ENCODE data around the gene SLC41A3.
"Not testable (repeated sequence)": the region's sequence is repeated elsewhere in the genome, so short reads cannot be mapped to it uniquely, and the experiment has no call there.

The SLC41A3 gene

GRCh38 chr3:125960456-125961288, 123.3 kb downstream of the SLC41A3 start:
- no peak for TF ChIP-seq CTCF (conservative IDR thresholded peaks at IDR 0.05; ENCODE audit: control insufficient read depth, insufficient read depth, low read depth, low read length)
- no peak overlapping the region for H3K4me3 ChIP-seq (ENCODE audit: control insufficient read depth, low read depth, low read length)
- DNase-seq (ENCODE audit: low read depth), result no peak

GRCh38 chr3:125960066-125960424, 123.9 kb downstream of the SLC41A3 start:
- DNase-seq (ENCODE audit: low read depth), result no peak
- no peak for TF ChIP-seq CTCF (conservative IDR thresholded peaks at IDR 0.05; ENCODE audit: control insufficient read depth, insufficient read depth, low read depth, low read length)
- H3K4me3 ChIP-seq (ENCODE audit: control insufficient read depth, low read depth, low read length), result no peak overlapping the region

GRCh38 chr3:125959317-125960065, 124.4 kb downstream of the SLC41A3 start:
- no peak overlapping the region for H3K4me3 ChIP-seq (ENCODE audit: control insufficient read depth, low read depth, low read length)
- no peak for DNase-seq (ENCODE audit: low read depth)
- TF ChIP-seq CTCF (conservative IDR thresholded peaks at IDR 0.05; ENCODE audit: control insufficient read depth, insufficient read depth, low read depth, low read length), result no peak

GRCh38 chr3:125958511-125959316, 125.2 kb downstream of the SLC41A3 start:
- H3K4me3 ChIP-seq (ENCODE audit: control insufficient read depth, low read depth, low read length), result no peak overlapping the region
- TF ChIP-seq CTCF (conservative IDR thresholded peaks at IDR 0.05; ENCODE audit: control insufficient read depth, insufficient read depth, low read depth, low read length), result no peak
- no peak for DNase-seq (ENCODE audit: low read depth)

GRCh38 chr3:125957674-125958510, 126.0 kb downstream of the SLC41A3 start:
- no peak for DNase-seq (ENCODE audit: low read depth)
- TF ChIP-seq CTCF (conservative IDR thresholded peaks at IDR 0.05; ENCODE audit: control insufficient read depth, insufficient read depth, low read depth, low read length), result no peak
- H3K4me3 ChIP-seq (ENCODE audit: control insufficient read depth, low read depth, low read length), result no peak overlapping the region

GRCh38 chr3:125957020-125957419, 126.9 kb downstream of the SLC41A3 start:
- DNase-seq (ENCODE audit: low read depth); H3K4me3 ChIP-seq (ENCODE audit: control insufficient read depth, low read depth, low read length): not testable (repeated sequence)

Measured in fibroblast of mammary gland (primary cell).